Measurements from ENCODE around the gene MYG1. TPM values are rescaled to one million over a fixed set of nuclear protein-coding genes. Genes with fewer than 3 reads are reported as not detected.

MYG1 gene
- polyA plus RNA-seq, 3 donors = 49.3 to 64.3 (median 55.7) TPM

DNA sequence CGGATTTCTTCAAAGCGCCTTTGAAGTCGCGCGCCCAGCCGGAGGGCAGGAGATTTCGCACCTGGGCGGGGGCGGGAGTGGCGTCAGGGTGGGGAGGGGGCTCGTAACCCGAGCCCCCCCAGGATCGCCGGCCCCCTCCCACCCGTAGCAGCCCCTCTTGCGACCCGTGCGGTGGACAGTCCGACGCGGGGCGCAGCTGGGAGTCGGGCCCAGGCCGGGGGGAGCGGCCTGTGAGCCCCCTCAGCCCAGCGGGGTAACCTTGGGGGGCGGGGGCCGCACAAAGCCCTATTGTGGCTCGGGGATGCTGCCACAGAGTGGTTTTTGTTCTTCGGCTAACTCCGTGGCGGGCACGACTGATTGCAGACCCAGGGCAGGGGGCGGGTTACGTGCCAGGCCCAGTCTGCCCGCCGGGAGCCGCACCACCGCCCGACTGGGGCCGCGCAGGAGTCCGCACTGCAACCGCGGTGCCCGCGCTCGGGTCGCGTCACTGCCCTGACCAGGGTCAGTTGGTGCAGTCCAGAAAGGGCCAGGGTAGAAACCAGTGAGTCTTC lies 26.1 kb downstream of the MYG1 start:
- TF ChIP-seq, protein P1, sequence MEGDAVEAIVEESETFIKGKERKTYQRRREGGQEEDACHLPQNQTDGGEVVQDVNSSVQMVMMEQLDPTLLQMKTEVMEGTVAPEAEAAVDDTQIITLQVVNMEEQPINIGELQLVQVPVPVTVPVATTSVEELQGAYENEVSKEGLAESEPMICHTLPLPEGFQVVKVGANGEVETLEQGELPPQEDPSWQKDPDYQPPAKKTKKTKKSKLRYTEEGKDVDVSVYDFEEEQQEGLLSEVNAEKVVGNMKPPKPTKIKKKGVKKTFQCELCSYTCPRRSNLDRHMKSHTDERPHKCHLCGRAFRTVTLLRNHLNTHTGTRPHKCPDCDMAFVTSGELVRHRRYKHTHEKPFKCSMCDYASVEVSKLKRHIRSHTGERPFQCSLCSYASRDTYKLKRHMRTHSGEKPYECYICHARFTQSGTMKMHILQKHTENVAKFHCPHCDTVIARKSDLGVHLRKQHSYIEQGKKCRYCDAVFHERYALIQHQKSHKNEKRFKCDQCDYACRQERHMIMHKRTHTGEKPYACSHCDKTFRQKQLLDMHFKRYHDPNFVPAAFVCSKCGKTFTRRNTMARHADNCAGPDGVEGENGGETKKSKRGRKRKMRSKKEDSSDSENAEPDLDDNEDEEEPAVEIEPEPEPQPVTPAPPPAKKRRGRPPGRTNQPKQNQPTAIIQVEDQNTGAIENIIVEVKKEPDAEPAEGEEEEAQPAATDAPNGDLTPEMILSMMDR (IDR thresholded peaks at IDR 0.05) = no peak
- H3K36me3 Mint-ChIP-seq = no peaks in the 10 kb centered on the region
- Histone ChIP-seq H3K9me3 (replicated peaks in 1 of 2; ENCODE audit: control insufficient read depth in 1 of 2, insufficient read depth in 1 of 2, low read length in 2 of 2) (peaks cover 0 to 4% of the 10 kb centered on the region in 2 donors), H3K27ac (ENCODE audit: low read depth in 1 of 2, low read length in 2 of 2) (peak overlapping the region in 1 of 2 donors; percentile 78), H4K20me1 (ENCODE audit: insufficient read depth, low read length) (no peaks in the 10 kb centered on the region), H3K36me3 (replicated peaks in 1 of 2; ENCODE audit: control insufficient read depth in 1 of 2, insufficient read depth in 2 of 2, low read length in 2 of 2) (no peaks in the 10 kb centered on the region), H3K9ac (ENCODE audit: insufficient read depth, low read length, poor library complexity, severe bottlenecking) (peak overlapping the region; percentile 68), H3K27me3 (ENCODE audit: control insufficient read depth in 2 of 2, insufficient read depth in 2 of 2, low read length in 2 of 2) (peaks cover 14 to 22% of the 10 kb centered on the region in 2 donors), H3K4me2 (replicated peaks; ENCODE audit: extremely low read depth, low read length, poor library complexity, severe bottlenecking) (peak overlapping the region; percentile 94), H2AFZ (ENCODE audit: insufficient read depth, low read depth, low read length, poor library complexity, severe bottlenecking) (peak overlapping the region; percentile 93), H3K4me1 (ENCODE audit: control insufficient read depth in 1 of 2, insufficient read depth in 2 of 2, low read length in 2 of 2) (peaks cover 32 to 37% of the 10 kb centered on the region in 2 donors), H3K4me3 (replicated peaks in 1 of 3; ENCODE audit: low read depth in 2 of 3, low read length in 3 of 3) (peak overlapping the region; percentile 43 to 85 (median 56)), H3K79me2 (ENCODE audit: insufficient read depth, low read length) (peaks cover under 1% of the 10 kb centered on the region)
- H3K4me1 Mint-ChIP-seq = peaks cover 29% of the 10 kb centered on the region
- DNase-seq = no peak
- under 1% methylated on average over 38 of the region's 50 CpGs for WGBS (ENCODE audit: insufficient coverage)
- intact Hi-C loops (cut with micrococcal nuclease) = loop anchor here (2.0 to 10.0 kb wide), 3 partner anchors 19 to 111 kb away; no protein-coding TSS in a partner anchor
- H3K9me3 Mint-ChIP-seq = peaks cover 0 to 6% (median 0%) of the 10 kb centered on the region in 7 donors
- H3K27me3 Mint-ChIP-seq (ENCODE audit: low read depth in 3 of 3) = peaks cover 22 to 33% (median 31%) of the 10 kb centered on the region in 3 donors
- H3K27ac Mint-ChIP-seq = peak overlapping the region in 1 of 7 donors; percentile 46
- H3K4me3 Mint-ChIP-seq = peak overlapping the region; percentile 91 to 97

DNA sequence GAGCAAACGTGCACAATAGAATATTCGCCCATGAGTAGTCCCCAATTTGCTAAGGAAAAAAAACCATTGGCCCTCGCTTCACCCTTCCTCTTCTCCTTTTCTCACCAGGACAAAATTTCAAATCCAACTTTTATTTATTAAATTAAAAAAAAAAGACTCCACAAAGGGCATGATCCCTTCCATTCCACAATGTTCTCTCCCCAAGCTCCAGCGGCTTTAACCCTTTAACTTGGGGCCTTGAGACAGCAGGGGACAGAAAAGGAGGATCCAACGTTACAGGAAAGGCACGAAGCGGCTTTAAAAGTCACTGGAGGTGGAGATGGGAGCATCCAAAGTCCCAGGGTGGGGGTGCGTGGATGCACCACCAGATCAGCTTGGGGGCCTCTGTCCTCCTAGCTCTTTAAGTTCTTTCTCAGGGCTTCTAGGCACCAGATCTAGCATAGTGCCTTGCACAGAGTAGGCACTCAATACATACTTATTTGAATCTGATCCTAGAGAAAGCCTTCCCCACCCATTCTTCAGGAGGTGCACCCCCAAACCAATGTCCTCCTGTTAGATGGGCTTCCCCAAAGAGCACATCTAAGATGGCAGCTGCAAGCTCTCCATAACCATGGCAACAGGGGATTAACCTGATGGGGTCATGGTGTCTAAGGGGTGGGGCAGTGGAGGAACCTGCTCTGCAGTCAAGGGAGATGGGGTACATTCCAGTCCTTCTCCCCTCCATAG lies 27.1 kb downstream of the MYG1 start:
- H3K4me2 ChIP-seq (replicated peaks; ENCODE audit: extremely low read depth, low read length, poor library complexity, severe bottlenecking) = peak overlapping the region; percentile 94
- peak overlapping the region; percentile 70 to 90 for H3K4me3 Mint-ChIP-seq

More for the DNA sequence above, 27.1 kb downstream of the MYG1 start:
- intact Hi-C loops (cut with micrococcal nuclease) = loop anchor here in 1 of 2 donors (10.0 kb wide), 1 partner anchor 112 kb away; no protein-coding TSS in a partner anchor
- TF ChIP-seq, protein P1 (IDR thresholded peaks at IDR 0.05) = no peak
- H3K9me3 ChIP-seq (replicated peaks in 1 of 2; ENCODE audit: control insufficient read depth in 1 of 2, insufficient read depth in 1 of 2, low read length in 2 of 2) = peaks cover 0 to 4% of the 10 kb centered on the region in 2 donors
- no peaks in the 10 kb centered on the region for H3K79me2 ChIP-seq (ENCODE audit: insufficient read depth, low read length)
- H3K27ac ChIP-seq (ENCODE audit: low read depth in 1 of 2, low read length in 2 of 2) = no peak overlapping the region
- H3K4me1 ChIP-seq (ENCODE audit: control insufficient read depth in 1 of 2, insufficient read depth in 2 of 2, low read length in 2 of 2) = peaks cover 26 to 30% of the 10 kb centered on the region in 2 donors
- Mint-ChIP-seq H3K36me3 (no peaks in the 10 kb centered on the region), H3K4me1 (peaks cover 21% of the 10 kb centered on the region), H3K27ac (peak overlapping the region in 1 of 7 donors; percentile 25), H3K9me3 (peaks cover 0 to 6% (median 0%) of the 10 kb centered on the region in 7 donors), H3K27me3 (ENCODE audit: low read depth in 3 of 3) (peaks cover 22 to 35% (median 33%) of the 10 kb centered on the region in 3 donors)
- no peaks in the 10 kb centered on the region for H3K36me3 ChIP-seq (replicated peaks in 1 of 2; ENCODE audit: control insufficient read depth in 1 of 2, insufficient read depth in 2 of 2, low read length in 2 of 2)
- no peaks in the 10 kb centered on the region for H4K20me1 ChIP-seq (ENCODE audit: insufficient read depth, low read length)
- no peak overlapping the region for H3K9ac ChIP-seq (ENCODE audit: insufficient read depth, low read length, poor library complexity, severe bottlenecking)
- no peak for DNase-seq
- 64% methylated on average over 6 of the region's 8 CpGs for WGBS (ENCODE audit: insufficient coverage)
- H3K27me3 ChIP-seq (ENCODE audit: control insufficient read depth in 2 of 2, insufficient read depth in 2 of 2, low read length in 2 of 2) = peaks cover 14 to 22% of the 10 kb centered on the region in 2 donors
- H3K4me3 ChIP-seq (replicated peaks in 1 of 3; ENCODE audit: low read depth in 2 of 3, low read length in 3 of 3) = peak overlapping the region in 1 of 3 experiments; percentile 85
- H2AFZ ChIP-seq (ENCODE audit: insufficient read depth, low read depth, low read length, poor library complexity, severe bottlenecking) = no peak overlapping the region
